Measurements from ENCODE around the gene RIPOR1.

- TF ChIP-seq EZH2 (IDR thresholded peaks at IDR 0.05; ENCODE audit: insufficient read depth, poor library complexity, severe bottlenecking) (no peak), EZH2phosphoT487 (IDR thresholded peaks at IDR 0.05; ENCODE audit: insufficient read depth, low read depth) (no peak)
These were observed 22.5 kb downstream of the RIPOR1 start for GRCh38 chr16:67551091-67551490.

Measured in GM23248 (cell line).